Activated CD4-positive, alpha-beta T cell treated with anti-CD3 and anti-CD28 coated beads for 1 hour (primary cell): ENCODE data around the gene VAPB.

ENCODE experiments used
- DNase-seq: peaks from one replicate; pipeline ENCODE4 v3.0.0-alpha.2; 2020

Gene VAPB

DNA sequence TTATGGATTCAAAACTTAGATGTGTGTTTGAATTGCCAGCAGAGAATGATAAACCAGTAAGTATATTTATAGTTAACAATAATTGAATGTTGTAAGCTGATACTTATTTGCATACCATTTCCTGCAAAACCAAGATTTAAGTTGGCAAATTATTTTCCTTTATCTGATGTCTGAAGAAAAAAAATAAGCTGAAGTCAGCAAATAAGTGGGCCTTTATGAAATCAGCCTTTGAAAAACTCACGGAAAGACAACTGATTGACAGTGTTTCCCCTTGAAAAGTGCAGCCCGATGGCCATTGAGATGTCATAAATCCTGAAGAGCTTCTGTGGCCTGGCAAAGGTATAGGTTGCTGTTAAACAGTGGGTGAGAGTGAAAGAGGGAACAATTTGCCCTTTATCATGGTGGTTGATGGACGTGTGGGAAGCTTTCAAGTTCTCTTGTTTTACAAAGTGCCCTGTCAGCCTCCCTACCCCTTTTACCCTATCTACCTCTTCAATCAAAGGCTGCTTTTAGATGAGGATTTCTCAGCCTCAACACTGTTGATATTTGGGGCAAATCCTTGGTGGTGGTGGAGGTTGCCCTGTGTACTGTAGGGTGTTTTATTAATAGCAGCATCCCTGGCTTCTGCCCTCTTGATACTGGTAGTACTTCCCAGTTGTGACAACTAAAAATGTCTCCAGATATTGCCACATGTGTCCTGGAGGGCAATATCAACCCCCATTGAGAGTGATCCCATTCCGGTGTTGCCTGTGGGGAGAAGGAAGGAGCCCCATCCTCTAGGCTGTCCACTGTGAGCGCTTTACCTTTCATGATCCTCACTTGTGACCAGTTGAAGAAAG is 50.2 kb downstream of the VAPB start:
- no peak for DNase-seq

GRCh38 chr20:58440021-58440767 is 51.2 kb downstream of the VAPB start:
- DNase-seq = no peak

DNA sequence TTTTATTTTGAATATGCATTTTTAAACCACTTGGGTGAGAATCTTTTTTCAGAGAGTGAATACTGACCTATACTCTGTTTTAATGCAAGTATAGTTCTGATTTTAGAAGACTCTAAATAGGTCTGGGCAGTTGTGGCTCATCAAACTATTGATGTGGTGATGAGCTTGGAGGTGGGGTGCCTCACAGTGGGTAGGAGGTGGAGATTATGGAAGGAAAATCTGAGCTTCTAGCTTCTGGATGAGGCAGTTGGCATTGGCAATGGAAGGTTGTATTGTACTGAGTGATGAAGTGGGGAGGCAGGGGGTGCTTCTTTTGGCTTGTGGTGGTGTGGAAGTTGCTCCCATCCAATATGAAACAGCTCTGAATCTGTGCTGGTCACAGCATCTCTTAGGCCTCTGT is 52.7 kb downstream of the VAPB start:
- no peak for DNase-seq

DNA sequence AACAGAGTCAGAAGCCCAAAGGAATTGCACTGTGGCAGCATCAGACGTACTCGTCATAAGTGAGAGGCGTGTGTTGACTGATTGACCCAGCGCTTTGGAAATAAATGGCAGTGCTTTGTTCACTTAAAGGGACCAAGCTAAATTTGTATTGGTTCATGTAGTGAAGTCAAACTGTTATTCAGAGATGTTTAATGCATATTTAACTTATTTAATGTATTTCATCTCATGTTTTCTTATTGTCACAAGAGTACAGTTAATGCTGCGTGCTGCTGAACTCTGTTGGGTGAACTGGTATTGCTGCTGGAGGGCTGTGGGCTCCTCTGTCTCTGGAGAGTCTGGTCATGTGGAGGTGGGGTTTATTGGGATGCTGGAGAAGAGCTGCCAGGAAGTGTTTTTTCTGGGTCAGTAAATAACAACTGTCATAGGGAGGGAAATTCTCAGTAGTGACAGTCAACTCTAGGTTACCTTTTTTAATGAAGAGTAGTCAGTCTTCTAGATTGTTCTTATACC is 55.8 kb downstream of the VAPB start:
- DNase-seq = no peak

DNA sequence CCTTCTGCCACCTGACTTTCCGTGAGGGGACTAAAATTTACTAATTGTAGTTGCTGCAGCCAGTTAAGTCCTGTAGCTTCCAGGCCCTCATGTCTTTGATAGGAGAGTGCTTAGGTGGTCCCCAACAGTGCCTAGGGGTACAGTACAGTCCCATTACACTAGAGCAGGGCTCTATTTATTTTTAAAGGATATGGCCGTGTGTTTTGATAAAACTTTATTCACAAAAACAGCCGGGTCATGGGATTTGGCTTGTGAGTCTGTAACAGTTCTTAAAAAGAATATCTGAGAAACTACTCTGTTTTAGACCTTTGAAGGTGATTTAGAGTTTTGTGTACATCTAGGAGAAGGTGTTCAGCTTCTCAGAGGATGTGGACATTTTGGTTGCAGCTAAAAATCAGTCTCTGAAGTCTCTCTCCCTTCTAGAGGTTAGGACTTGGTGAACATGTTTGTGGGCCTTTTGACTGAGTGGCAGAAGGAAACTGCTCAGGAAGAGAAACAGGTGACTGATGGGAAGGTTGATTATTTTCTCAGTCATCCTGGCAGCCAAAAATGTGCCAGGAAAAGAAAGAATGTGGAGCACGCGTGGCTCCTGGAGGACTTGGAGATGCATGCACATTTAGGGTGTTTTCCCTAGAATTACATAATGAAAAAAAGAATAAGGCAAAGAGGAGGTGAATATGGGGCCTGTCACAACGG is 57.4 kb downstream of the VAPB start:
- no peak for DNase-seq

DNA sequence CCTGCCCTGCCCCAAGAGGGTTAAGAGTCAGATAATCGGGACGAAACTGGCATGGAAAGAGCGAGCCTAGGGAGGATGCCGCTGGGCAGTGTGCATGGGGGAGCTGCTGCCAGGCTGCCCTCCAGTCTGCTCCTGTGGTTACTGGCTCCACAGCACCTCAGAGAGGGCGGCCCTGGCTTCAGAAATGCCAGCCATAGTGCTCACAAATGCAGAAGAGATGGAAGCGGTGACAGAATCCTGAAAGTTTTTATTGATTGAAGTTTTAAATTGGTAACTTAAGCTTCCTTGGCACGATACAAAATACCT is 57.9 kb downstream of the VAPB start:
- DNase-seq = no peak

DNA sequence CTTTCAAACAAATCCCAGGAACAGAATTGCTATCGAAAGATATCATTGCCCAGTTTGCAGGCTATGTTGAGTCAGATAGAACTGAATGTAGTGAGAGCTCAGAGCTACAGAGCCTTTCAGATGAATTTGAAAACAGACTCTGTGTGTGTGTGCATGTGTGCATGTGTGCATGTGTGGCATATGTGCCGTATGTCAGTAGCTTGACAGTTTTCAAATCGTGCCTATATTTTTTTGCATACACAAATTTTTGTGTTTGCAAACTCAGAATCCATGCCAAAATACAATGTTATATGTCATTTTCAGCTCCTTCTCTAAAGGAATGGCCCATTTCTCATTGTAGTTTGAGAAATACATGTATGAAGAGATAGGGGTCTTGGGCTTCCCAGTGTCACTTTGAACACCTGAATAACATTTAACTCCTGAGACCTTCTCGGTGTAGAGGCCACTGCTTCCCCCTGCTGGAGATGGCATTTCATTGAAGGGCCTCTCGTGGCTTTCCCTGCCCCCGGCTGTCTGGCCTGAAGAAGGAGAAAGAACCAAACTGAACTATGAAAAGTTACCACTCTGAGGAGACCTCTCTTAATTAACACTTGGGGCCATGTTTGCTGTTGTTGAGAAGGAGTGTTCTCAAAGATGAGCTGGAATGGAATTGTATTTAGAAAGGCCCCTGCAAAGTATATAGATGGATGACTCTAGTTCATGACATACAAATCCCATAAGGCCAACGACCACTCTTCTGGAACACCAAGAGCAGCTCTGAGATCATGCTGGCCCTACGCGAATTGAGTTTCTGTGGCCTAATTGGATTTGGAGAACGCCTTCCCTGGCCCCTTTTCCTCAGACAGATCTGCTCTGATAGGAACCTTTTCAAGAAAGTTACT is 58.7 kb downstream of the VAPB start:
- DNase-seq = peak; percentile 35

GRCh38 chr20:58448958-58449357 is 59.9 kb downstream of the VAPB start:
- DNase-seq = no peak

- DNase-seq = no peak
These were observed 60.7 kb downstream of the VAPB start for GRCh38 chr20:58449681-58450221.

DNA sequence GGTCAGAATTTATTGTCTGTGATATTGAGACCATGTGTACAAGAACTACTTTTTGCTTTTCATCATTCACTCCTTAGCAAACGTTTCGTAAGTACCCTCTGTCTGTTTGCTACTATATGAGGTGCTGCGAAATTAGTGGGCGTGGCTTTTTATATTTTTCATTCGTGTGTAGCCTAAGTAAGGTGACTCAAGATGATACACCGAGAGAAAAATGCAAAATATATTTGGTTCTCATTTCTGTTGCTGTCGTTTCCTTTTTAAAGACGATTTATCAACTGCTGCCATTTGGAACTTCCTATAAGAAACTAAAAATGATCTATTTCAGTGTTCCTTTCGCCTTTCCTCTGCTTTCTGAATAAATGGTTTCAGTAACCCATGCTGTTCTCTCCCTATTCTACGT is 61.2 kb downstream of the VAPB start:
- no peak for DNase-seq

GRCh38 chr20:58452667-58453255 is 63.7 kb downstream of the VAPB start:
- DNase-seq = no peak

GRCh38 chr20:58453391-58453790 is 64.4 kb downstream of the VAPB start:
- no peak for DNase-seq

DNA sequence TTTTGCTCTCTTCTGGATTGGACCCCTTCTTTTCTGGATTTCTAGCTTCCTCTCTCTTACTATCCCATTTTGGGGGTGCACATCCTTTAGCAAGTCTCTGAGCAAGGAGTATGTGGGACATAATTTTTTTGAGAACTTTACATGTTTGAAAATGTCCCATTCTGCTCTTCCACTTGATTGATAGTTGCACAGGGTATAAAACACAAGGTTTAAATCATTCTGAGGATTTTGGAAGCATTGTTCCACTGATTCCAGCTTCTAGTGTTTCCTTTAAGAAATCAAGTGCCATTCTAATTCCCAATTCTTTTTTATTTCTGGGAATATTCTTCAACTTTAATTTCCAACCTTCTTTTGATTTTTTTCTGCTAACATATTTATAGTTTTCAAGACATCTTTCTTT is 65.4 kb downstream of the VAPB start:
- no peak for DNase-seq

DNA sequence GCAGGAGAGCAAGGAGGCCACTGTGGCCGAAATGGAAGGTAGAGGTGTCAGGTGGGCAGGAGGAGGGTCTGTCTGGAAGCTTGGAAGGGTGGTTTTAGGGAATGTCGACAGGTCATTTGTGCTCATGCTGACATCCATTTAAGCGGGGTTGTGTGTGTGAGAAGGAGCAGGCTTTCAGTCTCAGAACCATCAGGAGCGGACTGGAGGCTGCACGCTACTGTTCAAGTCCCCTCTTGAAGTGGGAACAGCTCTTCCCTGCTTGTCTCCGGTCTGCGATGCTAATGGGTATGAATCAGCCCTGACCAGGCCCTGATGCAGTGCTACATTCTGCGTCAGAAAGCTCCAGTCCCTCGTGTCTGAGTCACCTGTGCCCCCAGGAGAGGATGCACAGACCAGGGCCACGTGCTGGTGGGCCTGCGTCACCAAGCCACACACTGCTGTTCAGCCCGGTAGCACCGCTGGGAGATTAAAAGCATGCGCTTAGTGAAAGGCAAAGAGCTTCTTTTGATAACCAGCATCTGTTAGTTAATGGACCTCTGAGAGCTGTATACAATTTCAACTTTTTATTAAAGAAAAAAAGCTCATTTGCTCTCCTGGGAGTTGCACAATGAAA is 68.2 kb downstream of the VAPB start:
- no peak for DNase-seq

- no peak for DNase-seq
These were observed 69.5 kb downstream of the VAPB start for GRCh38 chr20:58458342-58459057.

GRCh38 chr20:58459058-58459750 is 70.2 kb downstream of the VAPB start:
- DNase-seq = no peak

DNA sequence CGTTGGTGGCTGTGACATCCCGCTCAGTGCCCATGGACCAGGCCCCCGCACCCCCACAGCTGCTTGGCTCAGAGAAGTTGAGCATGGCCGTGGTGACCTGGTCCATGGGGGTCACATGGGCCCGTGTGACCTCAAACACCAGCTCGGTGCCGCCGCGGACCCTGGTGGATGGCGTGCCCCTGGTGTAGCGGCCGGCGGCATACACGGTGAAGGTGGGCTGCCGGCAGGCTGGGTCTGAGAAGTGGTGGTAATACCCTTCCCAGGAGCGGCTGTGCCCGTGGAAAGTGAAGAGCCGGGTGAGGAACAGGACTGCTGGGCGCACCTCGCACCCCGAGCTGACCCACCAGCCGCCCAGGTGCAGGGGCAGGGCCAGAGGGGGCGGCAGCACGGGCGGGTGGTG is 72.1 kb downstream of the VAPB start:
- DNase-seq = no peak

DNA sequence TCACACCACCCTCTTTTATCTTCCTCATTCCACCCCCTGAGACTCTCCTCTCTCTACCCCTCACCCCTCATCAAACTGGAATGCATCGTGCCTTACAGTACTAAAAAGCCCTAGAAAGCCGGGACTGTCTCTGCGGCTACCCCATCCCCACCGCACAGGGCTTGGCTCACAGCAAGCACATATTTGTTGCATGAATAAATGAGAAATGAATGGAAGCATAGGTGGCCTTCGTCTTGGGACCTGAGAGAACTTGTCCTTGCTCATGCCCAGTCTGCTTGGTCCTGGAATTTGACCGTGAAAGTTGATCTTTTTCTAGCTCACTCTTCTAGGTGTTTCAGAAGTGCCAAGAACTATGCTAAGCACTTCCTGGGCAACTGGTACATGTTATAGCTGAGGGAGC is 72.9 kb downstream of the VAPB start:
- no peak for DNase-seq

DNA sequence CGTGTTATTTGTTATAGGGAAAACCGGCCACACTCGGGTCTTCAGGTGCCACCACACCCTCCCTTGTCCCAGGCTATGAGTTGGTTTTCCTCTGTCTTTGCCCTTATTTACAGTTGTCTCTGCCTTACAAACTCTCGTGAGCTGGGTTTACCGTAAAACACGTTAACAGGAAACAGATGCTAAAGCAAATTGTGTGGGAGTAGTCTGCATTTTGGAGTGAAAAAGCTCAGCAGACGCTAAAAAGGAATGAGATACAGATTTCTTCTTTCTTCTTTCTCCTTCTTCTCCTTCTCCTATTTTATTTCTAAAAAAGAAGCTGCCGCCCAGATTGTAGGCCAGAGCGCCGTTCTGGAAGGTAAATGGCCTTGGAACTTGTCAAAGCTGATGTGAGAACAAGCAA is 74.2 kb downstream of the VAPB start:
- DNase-seq = no peak

DNA sequence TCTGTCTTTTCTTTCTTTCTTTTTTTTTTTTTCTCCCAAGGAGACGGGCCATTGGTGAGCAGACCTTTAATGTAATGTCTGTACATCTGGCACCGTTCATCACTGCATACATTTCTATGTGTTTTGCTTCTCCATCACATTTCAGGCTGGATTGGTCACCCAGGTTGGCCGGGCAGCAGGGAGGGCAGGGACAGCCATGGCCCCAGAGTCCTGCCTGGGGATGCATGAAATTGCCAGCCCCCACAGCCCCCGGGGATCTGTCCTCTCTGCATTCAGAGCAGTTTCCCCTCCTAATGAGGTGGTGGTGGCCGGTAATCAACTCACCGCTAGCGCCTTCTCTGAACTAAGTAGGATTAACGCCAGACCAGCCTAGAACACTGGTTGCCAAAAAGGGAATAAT is 75.8 kb downstream of the VAPB start:
- no peak for DNase-seq
